ENCODE data around the gene HIGD1A. TPM values are rescaled to one million over a fixed set of nuclear protein-coding genes. Genes with fewer than 3 reads are reported as not detected.

HIGD1A gene
- 100 to 1,000 TPM; 102 to 278 (median 204) TPM for total RNA-seq

DNA sequence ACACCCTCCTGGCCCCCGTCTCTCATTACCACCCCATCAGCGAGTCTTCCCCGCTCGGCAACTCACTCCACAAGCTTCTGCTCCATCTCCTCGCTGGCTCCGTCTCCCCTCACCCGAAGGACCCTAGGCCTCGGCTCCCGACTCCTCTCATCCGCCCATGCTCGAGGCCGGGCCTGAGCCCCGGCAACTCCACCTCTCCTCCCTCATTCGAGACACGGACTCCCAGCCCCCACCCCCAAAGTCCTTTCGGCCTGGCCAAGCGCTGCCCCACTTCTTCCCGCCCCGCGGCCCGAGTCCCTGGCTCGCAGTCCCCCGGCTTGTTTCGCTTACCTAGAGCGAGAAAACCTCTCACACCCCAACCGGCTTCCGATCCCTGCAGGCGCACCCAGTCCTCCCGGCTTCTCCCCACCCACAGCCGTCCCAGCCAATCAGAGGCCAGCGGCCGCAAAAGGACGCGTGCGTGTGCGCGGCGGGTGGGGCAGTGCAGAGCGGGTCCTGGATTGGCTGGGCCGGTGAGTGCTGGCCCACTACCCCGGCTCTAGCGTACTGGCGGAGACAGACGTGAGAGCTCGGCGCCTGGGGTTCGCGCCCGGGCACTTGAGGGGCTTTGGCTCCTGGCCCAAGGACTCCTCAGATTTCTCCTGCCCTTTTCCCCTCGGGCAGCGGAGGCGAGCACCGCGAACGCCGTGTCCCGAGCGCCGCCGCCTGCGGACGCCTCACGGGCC, at the start of gene HIGD1A:
TSS of gene HIGD1A (minus strand) at position 385 of the 725 bp plus-strand sequence. CDS start 10,237 bp downstream, outside the sequence.
- peak within 1 kb of the TSS; percentile 65 to 79 (median 68) for H3K4me3 ChIP-seq
- TF ChIP-seq POLR2A (IDR thresholded peaks at IDR 0.05): peak; percentile 98 to 99
- TF ChIP-seq, protein P1, sequence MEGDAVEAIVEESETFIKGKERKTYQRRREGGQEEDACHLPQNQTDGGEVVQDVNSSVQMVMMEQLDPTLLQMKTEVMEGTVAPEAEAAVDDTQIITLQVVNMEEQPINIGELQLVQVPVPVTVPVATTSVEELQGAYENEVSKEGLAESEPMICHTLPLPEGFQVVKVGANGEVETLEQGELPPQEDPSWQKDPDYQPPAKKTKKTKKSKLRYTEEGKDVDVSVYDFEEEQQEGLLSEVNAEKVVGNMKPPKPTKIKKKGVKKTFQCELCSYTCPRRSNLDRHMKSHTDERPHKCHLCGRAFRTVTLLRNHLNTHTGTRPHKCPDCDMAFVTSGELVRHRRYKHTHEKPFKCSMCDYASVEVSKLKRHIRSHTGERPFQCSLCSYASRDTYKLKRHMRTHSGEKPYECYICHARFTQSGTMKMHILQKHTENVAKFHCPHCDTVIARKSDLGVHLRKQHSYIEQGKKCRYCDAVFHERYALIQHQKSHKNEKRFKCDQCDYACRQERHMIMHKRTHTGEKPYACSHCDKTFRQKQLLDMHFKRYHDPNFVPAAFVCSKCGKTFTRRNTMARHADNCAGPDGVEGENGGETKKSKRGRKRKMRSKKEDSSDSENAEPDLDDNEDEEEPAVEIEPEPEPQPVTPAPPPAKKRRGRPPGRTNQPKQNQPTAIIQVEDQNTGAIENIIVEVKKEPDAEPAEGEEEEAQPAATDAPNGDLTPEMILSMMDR (IDR thresholded peaks at IDR 0.05): no peak

DNA sequence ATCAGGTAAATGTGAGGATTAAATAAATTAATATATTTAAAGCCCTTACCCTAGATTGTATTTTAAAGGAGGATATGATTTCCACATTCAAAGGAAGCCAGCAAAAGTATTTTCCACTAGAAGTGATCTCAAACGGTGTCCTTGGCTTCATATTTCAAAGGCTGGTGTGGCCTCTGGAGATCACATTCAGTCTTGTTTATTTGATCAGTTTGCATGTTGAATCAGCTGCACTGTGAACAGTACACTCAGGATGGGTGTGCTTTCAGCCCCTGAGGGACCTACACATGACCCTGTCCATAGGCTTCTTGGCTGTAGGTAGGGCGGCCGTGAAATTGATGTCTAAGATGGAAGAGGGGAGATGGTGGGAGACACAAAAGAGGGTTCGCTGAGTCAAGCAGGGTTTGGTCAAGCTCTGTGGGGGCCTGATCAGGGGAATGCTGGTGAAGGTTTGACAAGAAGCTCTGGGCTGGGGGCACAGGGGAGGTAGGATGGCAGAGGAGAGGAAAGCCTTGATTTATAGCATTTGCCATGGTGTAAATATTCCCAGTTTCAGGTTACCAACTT, 49.5 kb upstream of the HIGD1A start:
- no peaks in the 10 kb centered on the region for H3K36me3 ChIP-seq
- no peak overlapping the region for H3K27ac ChIP-seq
- no peaks in the 10 kb centered on the region for H3K9me3 ChIP-seq
- no peak overlapping the region for H3K4me3 ChIP-seq
- DNase-seq: peak in 1 of 3 donors; percentile 24
- TF ChIP-seq POLR2A (IDR thresholded peaks at IDR 0.05): no peak
- TF ChIP-seq, protein P1 (IDR thresholded peaks at IDR 0.05): no peak
- no peaks in the 10 kb centered on the region for H3K4me1 ChIP-seq
- no peaks in the 10 kb centered on the region for H3K27me3 ChIP-seq

More for the DNA sequence above, at the start of gene HIGD1A:
- H3K9me3 ChIP-seq: no peaks in the 10 kb centered on the region
- peaks cover 0 to 37% (median 6%) of the 10 kb centered on the region in 4 donors for H3K4me1 ChIP-seq
- no peaks in the 10 kb centered on the region for H3K36me3 ChIP-seq
- peak; percentile 94 to 98 (median 98) for DNase-seq
- H3K27me3 ChIP-seq: no peaks in the 10 kb centered on the region
- H3K27ac ChIP-seq: peak within 1 kb of the TSS; percentile 88 to 98 (median 96)

DNA sequence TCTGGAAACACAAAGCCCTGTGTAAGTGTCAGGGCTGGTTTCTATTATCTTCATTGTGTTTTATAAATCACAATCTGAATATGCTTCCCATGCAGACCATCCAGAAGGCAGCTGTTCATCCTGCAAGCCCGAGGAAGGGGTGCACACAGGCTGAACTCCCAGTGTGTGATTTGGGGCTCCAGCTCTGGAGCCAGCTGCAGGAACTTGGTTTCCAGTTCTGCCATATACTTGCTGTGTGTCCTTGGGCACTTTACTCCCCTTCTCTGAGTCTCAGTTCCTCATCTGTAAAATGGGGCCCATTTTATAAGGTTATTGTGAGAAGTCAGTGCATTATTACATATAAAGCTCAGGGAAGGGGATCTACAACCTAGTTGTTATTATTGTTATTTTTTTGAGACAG, 48.8 kb upstream of the HIGD1A start:
- DNase-seq: peak in 1 of 3 donors; percentile 17
- no peaks in the 10 kb centered on the region for H3K9me3 ChIP-seq
- TF ChIP-seq, protein P1 (IDR thresholded peaks at IDR 0.05): no peak
- TF ChIP-seq POLR2A (IDR thresholded peaks at IDR 0.05): no peak
- no peaks in the 10 kb centered on the region for H3K36me3 ChIP-seq
- H3K27me3 ChIP-seq: no peaks in the 10 kb centered on the region
- H3K4me3 ChIP-seq: no peak overlapping the region
- H3K27ac ChIP-seq: no peak overlapping the region
- H3K4me1 ChIP-seq: no peaks in the 10 kb centered on the region

DNA sequence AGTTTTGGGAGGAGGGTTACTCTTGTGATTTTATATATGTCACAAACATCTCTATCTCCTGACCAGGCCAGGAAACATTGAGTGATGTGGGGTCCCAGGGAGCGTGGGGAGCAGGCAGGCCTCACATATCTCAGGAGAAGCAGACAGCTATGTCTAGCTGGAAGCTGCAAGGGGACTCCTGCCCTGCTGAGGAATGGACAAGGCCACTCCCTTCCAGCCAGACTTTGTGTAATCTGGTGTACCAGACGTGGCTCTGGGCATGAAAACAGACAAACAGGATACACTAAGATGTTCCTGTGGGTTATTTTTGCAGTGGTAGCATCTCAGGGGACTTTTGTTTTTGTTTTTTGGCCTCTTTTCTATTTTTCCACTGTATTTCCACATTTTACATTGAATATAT, 48.2 kb upstream of the HIGD1A start:
- no peaks in the 10 kb centered on the region for H3K4me1 ChIP-seq
- peak in 1 of 3 donors; percentile 44 for DNase-seq
- no peak overlapping the region for H3K27ac ChIP-seq
- H3K9me3 ChIP-seq: no peaks in the 10 kb centered on the region
- H3K27me3 ChIP-seq: no peaks in the 10 kb centered on the region
- H3K36me3 ChIP-seq: no peaks in the 10 kb centered on the region
- no peak for TF ChIP-seq POLR2A (IDR thresholded peaks at IDR 0.05)
- TF ChIP-seq, protein P1 (IDR thresholded peaks at IDR 0.05): no peak
- H3K4me3 ChIP-seq: no peak overlapping the region

DNA sequence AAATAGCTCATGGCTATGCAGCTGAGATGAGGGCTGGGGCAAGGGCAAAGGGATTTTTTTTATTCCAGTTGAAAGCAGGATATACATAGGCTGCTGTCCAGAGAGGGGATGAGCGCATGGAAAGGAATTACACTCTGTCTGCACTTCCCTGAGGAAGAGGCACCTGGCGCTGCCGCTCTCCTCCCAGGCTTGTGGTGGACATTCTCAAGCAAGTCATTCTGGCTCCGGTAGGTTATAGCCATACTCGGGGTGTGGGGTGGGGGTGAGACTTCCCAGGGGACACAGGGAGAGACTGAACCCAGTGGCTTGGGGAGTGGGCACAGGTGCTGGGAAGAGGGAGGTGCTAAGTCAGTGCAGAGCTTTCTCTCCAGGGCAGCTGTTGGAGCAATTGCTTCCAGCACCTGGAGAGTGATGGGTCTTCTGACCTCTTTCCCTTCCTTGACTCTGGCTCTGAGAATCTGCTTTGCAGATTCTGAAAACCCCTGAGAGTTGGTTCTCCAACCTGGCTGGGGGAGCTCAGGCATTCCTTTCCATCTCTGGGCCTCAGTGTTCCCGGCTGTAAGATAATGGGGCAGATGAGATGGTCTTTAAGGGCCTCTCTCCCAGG, 47.0 kb upstream of the HIGD1A start:
- Histone ChIP-seq H3K27me3 (no peaks in the 10 kb centered on the region), H3K36me3 (no peaks in the 10 kb centered on the region), H3K4me1 (no peaks in the 10 kb centered on the region), H3K4me3 (no peak overlapping the region), H3K27ac (no peak overlapping the region), H3K9me3 (no peaks in the 10 kb centered on the region)
- DNase-seq: peak in 1 of 3 donors; percentile 28
- TF ChIP-seq POLR2A (IDR thresholded peaks at IDR 0.05): no peak
- TF ChIP-seq, protein P1 (IDR thresholded peaks at IDR 0.05): no peak

Data from Peyer's patch (tissue), 4 donors.